Skeletal muscle satellite cell (primary cell): ENCODE measurements around the gene UNC13D.

ENCODE experiments used
- H3K27me3 ChIP-seq: 2 replicates; pipeline ENCODE4 v1.7.0; 2013; ENCODE audit warnings: low read length; ENCODE audit not compliant: control insufficient read depth, insufficient read depth
- H3K36me3 ChIP-seq: 2 replicates; pipeline ENCODE4 v1.7.0; 2013; ENCODE audit warnings: mild to moderate bottlenecking, control low read depth, low read length; ENCODE audit not compliant: insufficient read depth
- H3K4me1 ChIP-seq: 2 replicates; pipeline ENCODE4 v1.7.0; 2013; ENCODE audit warnings: low read length; ENCODE audit not compliant: control insufficient read depth, insufficient read depth
- H3K4me2 ChIP-seq: 2 replicates; pipeline ENCODE4 v1.7.0; 2013; ENCODE audit warnings: mild to moderate bottlenecking, low read length
- H3K4me3 ChIP-seq: 2 replicates; pipeline ENCODE4 v1.7.0; 2013; ENCODE audit warnings: low read length
- H3K9ac ChIP-seq: 2 replicates; pipeline ENCODE4 v1.7.0; 2013; ENCODE audit warnings: mild to moderate bottlenecking, low read depth, low read length, moderate library complexity
- H3K9me3 ChIP-seq: replicated peaks from 2 replicates; pipeline ENCODE4 v1.7.0; 2013; ENCODE audit warnings: mild to moderate bottlenecking, control low read depth, low read length

The UNC13D gene

GRCh38 chr17:75846692-75847613, 2.7 kb upstream of the UNC13D start:
- Histone ChIP-seq H3K27me3 (no peaks in the 10 kb centered on the region), H3K4me2 (no peak overlapping the region), H3K4me1 (peaks cover 42% of the 10 kb centered on the region), H3K9ac (no peak overlapping the region), H3K36me3 (peaks cover 39% of the 10 kb centered on the region), H3K4me3 (no peak overlapping the region), H3K9me3 (no peaks in the 10 kb centered on the region)

GRCh38 chr17:75845933-75846691, 1.9 kb upstream of the UNC13D start:
- Histone ChIP-seq H3K9ac (no peak overlapping the region), H3K27me3 (no peaks in the 10 kb centered on the region), H3K36me3 (peaks cover 39% of the 10 kb centered on the region), H3K4me2 (no peak overlapping the region), H3K9me3 (no peaks in the 10 kb centered on the region), H3K4me3 (no peak overlapping the region), H3K4me1 (peaks cover 35% of the 10 kb centered on the region)

- no peak overlapping the region for H3K9ac ChIP-seq
- H3K36me3 ChIP-seq = peaks cover 39% of the 10 kb centered on the region
- no peak overlapping the region for H3K4me2 ChIP-seq
- H3K4me3 ChIP-seq = no peak overlapping the region
- H3K9me3 ChIP-seq = no peaks in the 10 kb centered on the region
- peaks cover 27% of the 10 kb centered on the region for H3K4me1 ChIP-seq
- H3K27me3 ChIP-seq = no peaks in the 10 kb centered on the region
Observed at GRCh38 chr17:75845058-75845711, 981 bp upstream of the UNC13D start.

GRCh38 chr17:75844530-75845057, 390 bp upstream of the UNC13D start:
- Histone ChIP-seq H3K27me3 (no peaks in the 10 kb centered on the region), H3K36me3 (peaks cover 36% of the 10 kb centered on the region), H3K9ac (no peak overlapping the region), H3K4me2 (no peak overlapping the region), H3K4me3 (no peak overlapping the region), H3K9me3 (no peaks in the 10 kb centered on the region), H3K4me1 (peaks cover 26% of the 10 kb centered on the region)

GRCh38 chr17:75842963-75843576, 1.1 kb downstream of the UNC13D start:
- Histone ChIP-seq H3K9me3 (no peaks in the 10 kb centered on the region), H3K9ac (no peak overlapping the region), H3K4me1 (peaks cover 16% of the 10 kb centered on the region), H3K27me3 (no peaks in the 10 kb centered on the region), H3K4me3 (no peak overlapping the region), H3K36me3 (peaks cover 20% of the 10 kb centered on the region), H3K4me2 (no peak overlapping the region)

- Histone ChIP-seq H3K4me3 (no peak overlapping the region), H3K36me3 (peaks cover 14% of the 10 kb centered on the region), H3K9ac (no peak overlapping the region), H3K4me1 (peaks cover 16% of the 10 kb centered on the region), H3K9me3 (no peaks in the 10 kb centered on the region), H3K4me2 (no peak overlapping the region), H3K27me3 (no peaks in the 10 kb centered on the region)
Observed at GRCh38 chr17:75842411-75842810, 1.8 kb downstream of the UNC13D start.

- Histone ChIP-seq H3K9me3 (no peaks in the 10 kb centered on the region), H3K36me3 (peaks cover under 1% of the 10 kb centered on the region), H3K4me1 (peaks cover 12% of the 10 kb centered on the region), H3K4me3 (no peak overlapping the region), H3K27me3 (peaks cover under 1% of the 10 kb centered on the region), H3K4me2 (no peak overlapping the region), H3K9ac (no peak overlapping the region)
Observed at GRCh38 chr17:75840799-75841164, 3.4 kb downstream of the UNC13D start.

- Histone ChIP-seq H3K4me2 (no peak overlapping the region), H3K4me3 (no peak overlapping the region), H3K9ac (no peak overlapping the region), H3K27me3 (peaks cover 3% of the 10 kb centered on the region), H3K36me3 (no peaks in the 10 kb centered on the region), H3K4me1 (peaks cover 5% of the 10 kb centered on the region), H3K9me3 (no peaks in the 10 kb centered on the region)
Observed at GRCh38 chr17:75839942-75840798, 4.0 kb downstream of the UNC13D start.

GRCh38 chr17:75838410-75838809, 5.8 kb downstream of the UNC13D start:
- Histone ChIP-seq H3K36me3 (no peaks in the 10 kb centered on the region), H3K4me3 (no peak overlapping the region), H3K4me2 (no peak overlapping the region), H3K9me3 (no peaks in the 10 kb centered on the region), H3K27me3 (peaks cover 3% of the 10 kb centered on the region), H3K9ac (no peak overlapping the region), H3K4me1 (peaks cover 9% of the 10 kb centered on the region)

GRCh38 chr17:75837899-75838298, 6.3 kb downstream of the UNC13D start:
- peaks cover 3% of the 10 kb centered on the region for H3K27me3 ChIP-seq

More at GRCh38 chr17:75837899-75838298, 6.3 kb downstream of the UNC13D start:
- Histone ChIP-seq H3K4me1 (peaks cover 9% of the 10 kb centered on the region), H3K9me3 (no peaks in the 10 kb centered on the region), H3K36me3 (no peaks in the 10 kb centered on the region), H3K9ac (no peak overlapping the region), H3K4me3 (no peak overlapping the region), H3K4me2 (no peak overlapping the region)
